Measurements from ENCODE around the gene RBM47. TPM values are rescaled to one million over a fixed set of nuclear protein-coding genes. Genes with fewer than 3 reads are reported as not detected.

RBM47 gene
- total and polyA plus RNA-seq, 9 of the 15 experiments (the other 6 are each of a cell fraction or from before 2014, with no cell fraction given): 1.4 to 6.4 (median 3.3) TPM

DNA sequence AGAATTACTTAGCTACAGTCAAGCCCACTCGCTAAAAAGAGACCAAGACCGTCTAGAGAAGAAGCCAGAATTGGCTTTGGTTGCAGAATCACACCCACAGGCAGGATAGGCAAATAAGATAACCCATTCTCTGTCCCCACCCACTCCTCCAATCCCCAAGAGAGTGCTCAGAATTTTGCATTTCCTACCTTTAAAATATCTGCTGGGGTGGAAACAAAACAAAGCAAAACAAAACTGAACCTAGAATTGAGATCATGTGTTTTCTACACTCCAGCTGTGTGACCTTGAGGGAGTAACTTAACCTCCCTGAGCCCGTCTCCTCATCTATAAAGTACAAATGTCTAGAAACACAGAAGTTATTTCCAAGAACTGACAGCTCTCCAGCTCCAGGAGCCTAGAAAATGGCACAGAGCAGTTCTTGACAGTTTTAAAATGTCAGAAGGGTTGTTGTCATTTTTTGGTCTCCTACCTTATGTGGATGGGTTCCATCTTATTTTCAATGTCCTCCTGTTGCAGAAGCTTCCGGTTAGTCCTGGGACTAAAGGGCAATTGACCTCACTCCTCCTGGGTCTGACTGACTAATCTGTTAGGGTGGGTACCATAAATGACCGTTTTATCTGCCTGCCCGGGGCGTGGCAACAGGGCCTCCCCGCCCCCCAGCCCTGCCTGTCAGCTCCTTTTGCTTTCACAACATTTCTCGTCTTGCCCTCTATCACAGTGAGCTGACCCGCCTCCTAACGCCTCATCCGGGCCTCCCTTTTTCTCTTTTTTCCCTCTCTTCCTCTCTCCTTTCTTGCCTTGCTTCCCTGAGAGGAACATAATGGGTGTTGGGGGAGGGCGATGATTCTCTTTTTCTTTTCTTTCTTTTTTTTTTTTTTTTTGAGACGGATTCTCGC lies 114.0 kb downstream of the RBM47 start (continued):
- TF ChIP-seq CCNT2 (IDR thresholded peaks at IDR 0.05; ENCODE audit: borderline replicate concordance, extremely low read depth, insufficient read length, low read depth, low read length) (peak; percentile 33), FOXK1 (CRISPR knock-in tag; IDR thresholded peaks at IDR 0.05; ENCODE audit: borderline replicate concordance) (no peak), RAD21 (CRISPR knock-in tag; conservative IDR thresholded peaks at IDR 0.05 in 1 of 2, IDR thresholded peaks at IDR 0.05 in 1 of 2) (no peak; a peak in 1 of 4 replicates), HMG20B (CRISPR knock-in tag; IDR thresholded peaks at IDR 0.05) (no peak), ZNF589 (CRISPR knock-in tag; IDR thresholded peaks at IDR 0.05; ENCODE audit: low read depth) (peak; percentile 77), HOXB6 (CRISPR knock-in tag; IDR thresholded peaks at IDR 0.05; ENCODE audit: borderline replicate concordance) (no peak), ZNF224 (CRISPR knock-in tag; IDR thresholded peaks at IDR 0.05) (no peak), ZNF140 (CRISPR knock-in tag; IDR thresholded peaks at IDR 0.05) (no peak), SMAD2 (IDR thresholded peaks at IDR 0.05; ENCODE audit: low read depth, low read length) (no peak), TRIM24 (IDR thresholded peaks at IDR 0.05) (peak in 1 of 2 experiments; percentile 58; a peak in 2 of 4 replicates), ZNF175 (CRISPR knock-in tag; IDR thresholded peaks at IDR 0.05; ENCODE audit: low read depth) (peak; percentile 49; the same call in 1 of the 2 replicates), ZNF408 (CRISPR knock-in tag; IDR thresholded peaks at IDR 0.05; ENCODE audit: low read depth) (no peak), NFATC3 (IDR thresholded peaks at IDR 0.05) (no peak), SNRNP70 (optimal IDR thresholded peaks at IDR 0.05; ENCODE audit: low read depth, low read length) (no peak), SMARCB1 (IDR thresholded peaks at IDR 0.05; ENCODE audit: insufficient read length, low read depth) (peak; percentile 10), NRF1 (conservative IDR thresholded peaks at IDR 0.05 in 1 of 2, IDR thresholded peaks at IDR 0.05 in 1 of 2) (peak; percentile 57 to 61), ESRRA (IDR thresholded peaks at IDR 0.05; ENCODE audit: borderline replicate concordance, low read depth) (peak; percentile 82)
- TF ChIP-seq, protein P1, sequence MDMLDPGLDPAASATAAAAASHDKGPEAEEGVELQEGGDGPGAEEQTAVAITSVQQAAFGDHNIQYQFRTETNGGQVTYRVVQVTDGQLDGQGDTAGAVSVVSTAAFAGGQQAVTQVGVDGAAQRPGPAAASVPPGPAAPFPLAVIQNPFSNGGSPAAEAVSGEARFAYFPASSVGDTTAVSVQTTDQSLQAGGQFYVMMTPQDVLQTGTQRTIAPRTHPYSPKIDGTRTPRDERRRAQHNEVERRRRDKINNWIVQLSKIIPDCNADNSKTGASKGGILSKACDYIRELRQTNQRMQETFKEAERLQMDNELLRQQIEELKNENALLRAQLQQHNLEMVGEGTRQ (CRISPR knock-in tag; IDR thresholded peaks at IDR 0.05): no peak
- TF ChIP-seq, protein P2, sequence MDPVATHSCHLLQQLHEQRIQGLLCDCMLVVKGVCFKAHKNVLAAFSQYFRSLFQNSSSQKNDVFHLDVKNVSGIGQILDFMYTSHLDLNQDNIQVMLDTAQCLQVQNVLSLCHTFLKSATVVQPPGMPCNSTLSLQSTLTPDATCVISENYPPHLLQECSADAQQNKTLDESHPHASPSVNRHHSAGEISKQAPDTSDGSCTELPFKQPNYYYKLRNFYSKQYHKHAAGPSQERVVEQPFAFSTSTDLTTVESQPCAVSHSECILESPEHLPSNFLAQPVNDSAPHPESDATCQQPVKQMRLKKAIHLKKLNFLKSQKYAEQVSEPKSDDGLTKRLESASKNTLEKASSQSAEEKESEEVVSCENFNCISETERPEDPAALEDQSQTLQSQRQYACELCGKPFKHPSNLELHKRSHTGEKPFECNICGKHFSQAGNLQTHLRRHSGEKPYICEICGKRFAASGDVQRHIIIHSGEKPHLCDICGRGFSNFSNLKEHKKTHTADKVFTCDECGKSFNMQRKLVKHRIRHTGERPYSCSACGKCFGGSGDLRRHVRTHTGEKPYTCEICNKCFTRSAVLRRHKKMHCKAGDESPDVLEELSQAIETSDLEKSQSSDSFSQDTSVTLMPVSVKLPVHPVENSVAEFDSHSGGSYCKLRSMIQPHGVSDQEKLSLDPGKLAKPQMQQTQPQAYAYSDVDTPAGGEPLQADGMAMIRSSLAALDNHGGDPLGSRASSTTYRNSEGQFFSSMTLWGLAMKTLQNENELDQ (CRISPR knock-in tag; IDR thresholded peaks at IDR 0.05; ENCODE audit: borderline replicate concordance): no peak
- TF ChIP-seq, protein P3, sequence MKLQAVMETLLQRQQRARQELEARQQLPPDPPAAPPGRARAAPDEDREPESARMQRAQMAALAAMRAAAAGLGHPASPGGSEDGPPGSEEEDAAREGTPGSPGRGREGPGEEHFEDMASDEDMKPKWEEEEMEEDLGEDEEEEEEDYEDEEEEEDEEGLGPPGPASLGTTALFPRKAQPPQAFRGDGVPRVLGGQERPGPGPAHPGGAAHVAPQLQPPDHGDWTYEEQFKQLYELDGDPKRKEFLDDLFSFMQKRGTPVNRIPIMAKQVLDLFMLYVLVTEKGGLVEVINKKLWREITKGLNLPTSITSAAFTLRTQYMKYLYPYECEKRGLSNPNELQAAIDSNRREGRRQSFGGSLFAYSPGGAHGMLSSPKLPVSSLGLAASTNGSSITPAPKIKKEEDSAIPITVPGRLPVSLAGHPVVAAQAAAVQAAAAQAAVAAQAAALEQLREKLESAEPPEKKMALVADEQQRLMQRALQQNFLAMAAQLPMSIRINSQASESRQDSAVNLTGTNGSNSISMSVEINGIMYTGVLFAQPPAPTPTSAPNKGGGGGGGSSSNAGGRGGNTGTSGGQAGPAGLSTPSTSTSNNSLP (IDR thresholded peaks at IDR 0.05; ENCODE audit: borderline replicate concordance, low read depth, low read length): peak; percentile 24
- TF ChIP-seq, protein P4, sequence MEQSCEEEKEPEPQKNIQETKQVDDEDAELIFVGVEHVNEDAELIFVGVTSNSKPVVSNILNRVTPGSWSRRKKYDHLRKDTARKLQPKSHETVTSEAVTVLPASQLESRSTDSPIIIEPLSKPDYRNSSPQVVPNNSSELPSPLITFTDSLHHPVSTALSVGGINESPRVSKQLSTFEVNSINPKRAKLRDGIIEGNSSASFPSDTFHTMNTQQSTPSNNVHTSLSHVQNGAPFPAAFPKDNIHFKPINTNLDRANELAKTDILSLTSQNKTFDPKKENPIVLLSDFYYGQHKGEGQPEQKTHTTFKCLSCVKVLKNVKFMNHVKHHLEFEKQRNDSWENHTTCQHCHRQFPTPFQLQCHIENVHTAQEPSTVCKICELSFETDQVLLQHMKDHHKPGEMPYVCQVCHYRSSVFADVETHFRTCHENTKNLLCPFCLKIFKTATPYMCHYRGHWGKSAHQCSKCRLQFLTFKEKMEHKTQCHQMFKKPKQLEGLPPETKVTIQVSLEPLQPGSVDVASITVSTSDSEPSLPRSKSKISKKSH (CRISPR knock-in tag; IDR thresholded peaks at IDR 0.05): no peak
